ENCODE data around the gene NRG4.

- TF ChIP-seq EZH2phosphoT487 (IDR thresholded peaks at IDR 0.05): no peak
- no peak for TF ChIP-seq CTCF (IDR thresholded peaks at IDR 0.05)
- TF ChIP-seq EZH2 (IDR thresholded peaks at IDR 0.05): no peak
These were observed 82.2 kb downstream of the NRG4 start for GRCh38 chr15:75929799-75930565.
